Suprapubic skin (tissue), 4 donors: ENCODE data around the gene UBE2L3. TPM values are rescaled to one million over a fixed set of nuclear protein-coding genes. Genes with fewer than 3 reads are reported as not detected.

Experiments used
- DNase-seq, 2 donors: peaks; one replicate each; pipeline ENCODE4 v3.0.0-alpha.2; 2019; ENCODE audit warnings: low spot score in 2 of 2
- H3K27ac ChIP-seq: fragments of 200-600 bp; sonication (generic); one replicate; pipeline ENCODE4 v1.5.1; 2019
- H3K27me3 ChIP-seq: fragments of 200-600 bp; sonication (generic); one replicate; pipeline ENCODE4 v1.5.1; 2019
- H3K36me3 ChIP-seq: fragments of 200-600 bp; sonication (generic); one replicate; pipeline ENCODE4 v1.5.1; 2019
- H3K4me1 ChIP-seq: fragments of 200-600 bp; sonication (generic); one replicate; pipeline ENCODE4 v1.5.1; 2019
- H3K4me3 ChIP-seq: fragments of 200-600 bp; sonication (generic); one replicate; pipeline ENCODE4 v1.5.1; 2019; ENCODE audit warnings: mild to moderate bottlenecking
- H3K9me3 ChIP-seq: fragments of 200-600 bp; sonication (generic); one replicate; pipeline ENCODE4 v1.5.1; 2019
- CTCF ChIP-seq, 2 donors: fragments of 200-600 bp in 1 of 2; fragments of 450-650 bp in 1 of 2; sonication (generic) in 1 of 2; IDR thresholded peaks; one replicate each; pipeline ENCODE4 v1.5.1; 2016 to 2019; ENCODE audit warnings: antibody characterized with exemption in 2 of 2, mild to moderate bottlenecking in 1 of 2, moderate library complexity in 1 of 2
- EP300 ChIP-seq: sonication (generic); formaldehyde crosslinking; IDR thresholded peaks from one replicate; pipeline ENCODE4 v1.6.1; 2017; ENCODE audit warnings: antibody characterized with exemption
- POLR2A ChIP-seq, 2 donors: fragments of 450-650 bp; IDR thresholded peaks; one replicate each; pipeline ENCODE4 v1.6.1; 2017; ENCODE audit warnings: antibody characterized with exemption in 2 of 2, mild to moderate bottlenecking in 2 of 2, moderate library complexity in 2 of 2
- POLR2AphosphoS5 ChIP-seq, 3 donors: sonication (generic); formaldehyde crosslinking; IDR thresholded peaks; one replicate each; pipeline ENCODE4 v1.6.1; 2017; ENCODE audit warnings: antibody characterized with exemption in 3 of 3
- WGBS: methylation state at CpG from one replicate; pipeline ENCODE4 v1.1.5; 2018; 5-methylcytosine and 5-hydroxymethylcytosine counted together
- total RNA-seq, 4 donors: library from RNA; depleted of rRNA; stranded (reverse); fragments of >200 nt; gene quantifications; one replicate each; pipeline ENCODE4 v1.1.0, GENCODE V29; 2016

UBE2L3 gene
- total RNA-seq, 4 donors from 2014 or later, result 28.6 to 52.2 (median 48.1) TPM

GRCh38 chr22:21672107-21672629 lies 104.7 kb downstream of the UBE2L3 start:
- H3K9me3 ChIP-seq, result no peaks in the 10 kb centered on the region
- H3K4me1 ChIP-seq, result no peaks in the 10 kb centered on the region
- H3K27ac ChIP-seq, result no peak overlapping the region
- 83% methylated on average over 6 of the region's 6 CpGs for WGBS
- no peak for DNase-seq
- H3K4me3 ChIP-seq, result no peak overlapping the region
- no peak for TF ChIP-seq POLR2AphosphoS5 (IDR thresholded peaks at IDR 0.05)
- no peak for TF ChIP-seq EP300
- no peak for TF ChIP-seq CTCF (IDR thresholded peaks at IDR 0.05)
- TF ChIP-seq POLR2A (IDR thresholded peaks at IDR 0.05), result no peak
- H3K36me3 ChIP-seq, result peaks cover 66% of the 10 kb centered on the region
- H3K27me3 ChIP-seq, result no peaks in the 10 kb centered on the region

Other genes starting within 250 kb of the UBE2L3 start
- gene RIMBP3B, start 184.0 kb upstream of the UBE2L3 start, total RNA-seq, result under 1 TPM in 1 of 4 donors, not detected in 3; 0.13 TPM
- 1 to 10 TPM; 4.2 to 9.4 (median 6.3) TPM for gene HIC2, start 150.3 kb upstream of the UBE2L3 start, total RNA-seq
- gene TMEM191C, start 100.3 kb upstream of the UBE2L3 start, total RNA-seq, result 1 to 10 TPM in 1 of 4 donors, under 1 TPM in 2, not detected in 1; 0.42 to 1.7 (median 0.47) TPM
- gene RIMBP3C, start 16.3 kb upstream of the UBE2L3 start, total RNA-seq, result under 1 TPM in 1 of 4 donors, not detected in 3; 0.19 TPM
- gene YDJC, start 62.3 kb downstream of the UBE2L3 start, total RNA-seq, result 10 to 100 TPM; 28.6 to 34.6 (median 30.9) TPM
- gene CCDC116, start 65.0 kb downstream of the UBE2L3 start, total RNA-seq, result 1 to 10 TPM in 2 of 4 donors, not detected in 2; 1.0 TPM
- 10 to 100 TPM; 11.2 to 23.6 (median 18.7) TPM for gene SDF2L1, start 74.6 kb downstream of the UBE2L3 start, total RNA-seq
- gene PPIL2, start 98.3 kb downstream of the UBE2L3 start, total RNA-seq, result 100 to 1,000 TPM in 1 of 4 donors, 10 to 100 TPM in 3; 38.4 to 129 (median 40.3) TPM
- gene YPEL1, start 168.1 kb downstream of the UBE2L3 start, total RNA-seq, result 1 to 10 TPM; 1.5 to 5.1 (median 2.4) TPM